Endometrial microvascular endothelial cells (primary cell): ENCODE measurements around the gene ZBTB42. TPM values are rescaled to one million over a fixed set of nuclear protein-coding genes. Genes with fewer than 3 reads are reported as not detected.
"Not testable (repeated sequence)": the region's sequence is repeated elsewhere in the genome, so short reads cannot be mapped to it uniquely, and the experiment has no call there.

ENCODE experiments used
- in situ Hi-C: cut with HindIII; loops from 2 replicates; pipeline ENCODE4 v1.10.0; 2017; ENCODE audit warnings: low sequenced_read_pairs, low pct_unique_long_range_greater_than_20kb; ENCODE audit errors: inconsistent ontology term
- total RNA-seq: library from RNA; depleted of rRNA; stranded (reverse); fragments of >200 nt; gene quantifications from one replicate; pipeline ENCODE4 v1.2.3, GENCODE V29; 2015; ENCODE audit errors: inconsistent ontology term

Gene ZBTB42
- total RNA-seq, 1 donor from 2014 or later, result 3.1 TPM

DNA sequence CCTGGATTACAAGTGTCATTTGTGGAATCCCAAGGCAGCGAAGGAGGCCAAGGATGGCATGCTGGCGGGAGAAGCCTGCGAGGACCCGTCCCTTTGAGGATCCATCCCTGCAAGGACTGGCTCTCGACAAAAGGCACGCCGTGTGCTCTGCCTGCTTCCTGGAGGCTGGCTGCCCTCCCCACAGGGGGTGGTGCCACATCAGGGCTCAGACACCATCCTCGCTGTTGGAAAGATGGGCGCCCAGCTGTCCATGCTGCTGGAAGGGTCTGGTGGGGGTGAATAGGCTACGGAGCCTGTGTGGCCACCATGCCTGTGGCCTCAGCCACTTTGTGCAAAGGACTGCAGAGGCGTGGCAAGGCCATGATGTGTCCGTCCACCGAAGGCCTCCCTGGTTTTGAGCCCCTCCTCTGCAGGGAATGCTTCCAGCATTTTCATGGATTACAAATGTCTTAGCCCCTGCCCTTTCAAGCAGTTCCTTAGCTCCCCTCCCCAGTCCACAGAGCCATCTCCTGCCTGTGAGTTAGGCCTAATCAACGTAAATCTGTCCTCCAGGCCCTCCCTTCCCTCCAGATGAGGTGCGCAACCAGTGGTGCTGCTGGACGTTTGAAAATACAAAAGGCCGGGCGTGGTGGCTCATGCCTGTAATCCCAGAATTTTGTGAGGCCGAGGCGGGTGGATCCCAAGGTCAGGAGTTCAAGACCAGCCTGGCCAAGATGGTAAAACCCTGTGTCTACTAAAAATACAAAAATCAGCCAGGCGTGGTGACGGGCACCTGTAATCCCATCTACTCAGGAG lies 22.1 kb downstream of the ZBTB42 start:
- in situ Hi-C loops, result no loop called here

DNA sequence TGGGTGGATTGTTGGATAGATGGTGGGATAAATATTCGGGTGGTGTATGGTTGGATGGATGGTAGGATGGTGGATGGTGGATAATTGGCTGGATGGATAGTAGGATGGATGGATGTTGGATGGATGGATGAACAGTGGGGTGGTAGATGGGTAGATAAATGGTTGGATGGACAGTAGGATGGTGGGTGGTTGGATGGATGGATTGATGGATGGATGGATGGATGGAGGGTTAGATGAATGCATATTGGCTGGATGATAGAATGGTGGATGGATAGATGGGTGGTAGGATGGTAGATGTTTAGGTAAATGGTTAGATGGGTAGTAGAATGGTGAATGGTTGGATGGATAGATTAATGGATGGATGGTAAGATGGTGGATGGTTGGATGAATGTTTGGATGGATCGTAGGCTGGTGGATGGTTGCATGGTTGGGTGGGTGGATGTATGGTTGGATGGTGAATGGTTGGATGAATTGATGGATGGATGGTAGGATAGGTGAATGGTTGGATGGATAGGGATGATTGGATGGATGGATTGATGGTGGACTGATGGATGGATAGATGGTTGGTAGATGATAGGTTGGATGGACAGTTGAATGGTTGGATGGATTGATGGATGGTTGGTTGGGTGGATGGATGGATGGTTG lies 23.6 kb downstream of the ZBTB42 start:
- in situ Hi-C loops, result no loop called here

DNA sequence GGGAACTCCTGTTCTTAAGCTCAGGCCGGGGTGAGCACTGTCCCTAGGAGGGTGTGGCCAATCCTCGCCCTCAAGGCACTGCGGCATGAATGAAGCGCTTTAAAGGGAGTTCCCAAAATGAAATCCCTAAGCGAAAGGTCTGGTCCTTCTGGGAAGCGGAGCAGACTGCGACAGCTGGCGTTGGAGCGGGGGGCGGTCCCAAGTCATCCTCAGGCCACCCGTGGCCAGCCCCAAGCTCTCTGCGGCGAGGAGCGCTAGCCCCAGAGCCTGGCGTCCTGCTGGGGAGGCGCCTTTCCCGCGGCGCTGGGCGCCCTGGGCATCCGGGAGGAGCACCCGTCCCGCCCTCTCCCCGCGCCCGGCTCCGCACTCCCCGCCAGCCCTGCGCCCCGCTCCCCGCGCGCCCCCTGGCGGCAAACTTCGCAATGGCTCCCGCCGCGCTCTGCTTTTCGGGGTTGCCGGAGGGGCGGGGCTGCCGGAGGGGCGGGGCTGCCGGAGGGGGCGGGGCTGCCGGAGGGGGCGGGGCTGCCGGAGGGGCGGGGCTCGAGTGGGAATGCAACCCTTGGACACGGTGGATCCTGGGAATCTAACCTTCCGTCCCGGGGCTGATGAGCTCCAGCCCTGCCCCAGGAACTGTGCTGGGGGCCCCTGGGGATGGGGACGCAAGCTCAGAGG lies 25.4 kb downstream of the ZBTB42 start:
- in situ Hi-C loops, result no loop called here

GRCh38 chr14:104826861-104827176 lies 25.9 kb downstream of the ZBTB42 start:
- in situ Hi-C loops, result no loop called here

DNA sequence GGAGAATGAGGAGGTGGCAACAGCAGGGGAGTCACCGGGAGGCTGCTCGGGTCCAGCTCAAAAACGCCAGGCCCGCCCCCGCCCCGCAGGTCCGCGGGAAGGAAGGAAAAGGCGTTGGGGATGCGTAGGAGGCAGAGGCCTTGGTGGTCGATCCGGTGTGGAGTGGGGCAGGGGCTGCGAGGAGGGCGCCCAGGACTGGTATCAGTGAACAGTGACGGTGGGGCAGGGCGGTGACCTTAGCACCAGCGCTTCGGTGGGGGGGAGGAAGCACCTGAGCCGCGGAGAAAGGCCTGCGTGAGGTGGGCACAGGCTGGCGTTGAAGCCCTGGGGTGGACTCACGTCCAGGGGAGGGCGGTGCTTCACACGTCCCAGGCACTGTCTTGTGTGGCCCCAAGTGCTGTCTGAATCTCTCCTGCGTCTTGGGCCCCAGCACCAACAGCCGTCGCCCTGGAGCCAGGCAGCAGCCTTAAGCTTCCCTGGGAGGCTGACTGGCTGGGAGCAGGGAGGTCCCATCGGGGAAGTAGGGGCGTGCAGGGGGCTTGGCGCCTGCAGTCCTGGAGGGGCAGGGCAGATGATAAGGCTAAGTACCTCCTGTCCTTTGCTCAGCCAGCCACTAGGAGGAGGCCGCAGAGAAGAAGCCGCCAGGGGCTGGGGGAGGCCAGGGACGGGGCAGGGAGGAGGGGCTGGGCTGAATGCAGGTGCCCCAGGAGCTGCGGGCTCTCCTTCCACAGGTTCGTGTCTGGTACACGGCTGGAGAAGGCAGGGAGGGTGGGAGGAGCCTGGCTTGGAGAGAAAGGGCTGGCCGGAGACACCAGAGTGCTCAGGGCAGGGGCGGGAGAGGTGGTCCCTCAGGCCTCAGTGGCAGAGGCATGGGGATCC lies 26.5 kb downstream of the ZBTB42 start:
- in situ Hi-C loops, result no loop called here

DNA sequence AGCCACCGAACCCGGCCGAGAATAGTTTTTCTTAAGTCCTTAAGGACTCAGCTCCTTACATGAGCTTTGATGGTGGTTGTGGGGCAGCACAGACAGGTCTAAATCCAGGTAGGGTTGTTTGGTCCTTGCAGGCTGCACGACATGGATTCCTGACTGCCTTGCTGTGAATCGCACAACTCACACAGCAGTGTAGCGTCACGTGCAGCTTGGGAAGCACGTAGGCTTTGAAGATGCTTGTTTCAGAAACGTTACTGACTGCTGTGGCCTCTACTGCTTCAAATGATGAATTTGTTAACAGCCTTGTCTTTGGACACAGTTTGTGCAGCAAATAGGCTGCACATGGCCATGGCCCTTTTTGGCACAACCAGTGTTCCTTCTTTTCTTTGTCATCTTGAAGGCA lies 29.9 kb downstream of the ZBTB42 start:
- in situ Hi-C loops, result no loop called here

DNA sequence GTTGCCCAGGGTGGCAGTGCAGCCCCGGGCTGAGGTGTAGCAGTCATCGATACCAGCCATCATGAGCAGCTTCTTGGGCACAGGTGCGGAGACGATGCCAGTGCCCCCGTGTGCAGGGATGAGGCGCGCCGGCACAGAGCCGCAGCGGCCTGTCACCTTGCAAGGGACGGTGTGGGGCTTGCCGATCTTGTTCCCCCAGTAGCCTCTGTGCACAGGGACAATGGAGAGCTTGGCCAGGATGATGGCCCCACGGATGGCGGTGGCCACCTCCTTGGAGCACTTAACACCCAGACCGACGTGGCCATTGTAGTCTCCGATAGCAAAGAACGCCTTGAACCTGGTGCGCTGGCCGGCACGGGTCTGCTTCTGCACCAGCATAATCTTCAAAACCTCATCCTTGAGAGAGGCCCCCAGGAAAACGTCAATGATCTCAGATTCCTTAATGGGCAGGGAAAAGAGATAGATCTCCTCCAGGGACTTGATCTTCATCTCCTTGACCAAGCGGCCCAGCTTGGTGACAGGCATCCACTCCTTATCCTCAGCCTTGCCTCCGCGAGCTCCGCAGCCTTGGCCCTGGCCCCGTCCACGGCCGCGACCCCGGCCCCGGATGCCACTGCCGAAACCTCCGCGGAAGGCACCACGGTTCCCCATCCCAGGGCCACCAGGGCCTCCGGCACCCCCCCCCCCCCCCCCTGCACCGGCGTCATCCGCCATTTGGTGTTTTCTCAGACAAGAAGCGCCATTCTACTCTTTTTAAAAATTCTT lies 35.5 kb downstream of the ZBTB42 start:
- in situ Hi-C loops, result not testable (repeated sequence)

- in situ Hi-C loops, result no loop called here
These were observed 40.8 kb downstream of the ZBTB42 start for GRCh38 chr14:104841730-104842129.

- in situ Hi-C loops, result no loop called here
These were observed 42.1 kb downstream of the ZBTB42 start for GRCh38 chr14:104843006-104843405.

GRCh38 chr14:104843442-104844305 lies 42.8 kb downstream of the ZBTB42 start:
- in situ Hi-C loops, result no loop called here

- in situ Hi-C loops, result no loop called here
These were observed 43.6 kb downstream of the ZBTB42 start for GRCh38 chr14:104844306-104845032.

DNA sequence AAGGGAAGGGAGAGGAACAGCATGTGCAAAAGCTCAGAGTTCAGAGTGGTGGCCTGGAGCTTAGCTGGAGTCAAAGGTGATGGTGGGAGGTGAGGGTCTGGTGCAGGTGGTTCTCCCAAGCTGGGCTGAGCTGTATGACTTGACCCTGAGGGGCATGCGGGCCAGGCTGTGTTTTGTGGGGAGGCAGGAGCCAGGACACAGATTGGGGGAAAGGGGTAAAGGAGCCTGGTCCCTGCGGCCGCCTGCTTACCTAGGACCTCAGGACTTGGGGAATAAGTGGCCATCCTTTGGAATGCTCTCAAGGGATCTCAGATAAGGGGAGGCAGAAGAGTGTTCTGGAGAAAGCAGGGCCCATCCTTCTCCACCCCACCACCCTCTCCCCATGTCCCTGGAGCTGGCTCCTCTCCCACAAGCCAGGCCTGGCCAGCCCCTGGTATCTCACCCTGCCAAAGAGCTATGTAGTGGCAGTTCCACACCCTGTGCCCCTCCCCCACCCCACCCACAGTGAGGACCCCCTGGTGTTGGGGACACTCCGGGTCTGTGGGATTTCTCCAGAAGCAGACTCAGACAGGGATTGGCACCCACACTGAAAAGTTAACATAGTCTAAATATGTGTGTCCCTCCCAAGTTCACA lies 44.2 kb downstream of the ZBTB42 start:
- in situ Hi-C loops, result no loop called here

- in situ Hi-C loops, result no loop called here
These were observed 45.0 kb downstream of the ZBTB42 start for GRCh38 chr14:104845834-104846441.

- in situ Hi-C loops, result no loop called here
These were observed 51.4 kb downstream of the ZBTB42 start for GRCh38 chr14:104852280-104852663.
